OCI-LY7 (cell line): Measurements from ENCODE around the gene SKAP2. TPM values are rescaled to one million over a fixed set of nuclear protein-coding genes. Genes with fewer than 3 reads are reported as not detected.
A peak's percentile ranks its signal among the peaks of the same experiment; 100 is the strongest.

ENCODE experiments used
- BruUV-seq: library from RNA; stranded (reverse); fragments of 400-500 nt; replicated peaks from 2 replicates; lab custom pipeline; 2021; lab: Mats Ljungman, UMichigan
- CTCF ChIA-PET: fragments of 300-600 bp; sonication (Branson Sonifier 250); formaldehyde crosslinking; loops from one replicate; lab custom pipeline; 2022; ENCODE audit warnings: antibody characterized with exemption; ENCODE audit not compliant: unreplicated experiment; lab: Charles Lee
- POLR2A ChIA-PET: fragments of 300-600 bp; sonication (Branson Sonifier 250); formaldehyde crosslinking; loops from one replicate; lab custom pipeline; 2022; ENCODE audit warnings: antibody characterized with exemption; lab: Charles Lee
- DNase-seq: peaks from one replicate; pipeline ENCODE4 v3.0.0-alpha.2; 2015; ENCODE audit warnings: low spot score
- H2AFZ ChIP-seq: fragments of 200-600 bp; sonication (generic), shearing (Covaris generic); 2 replicates; pipeline ENCODE4 v1.6.1; 2014; ENCODE audit warnings: mild to moderate bottlenecking, antibody characterized with exemption, low read length, moderate library complexity
- H3K27ac ChIP-seq: fragments of 200-600 bp; sonication (generic); 2 replicates; pipeline ENCODE4 v1.5.1; 2014; ENCODE audit warnings: mixed run types, low read depth, mild to moderate bottlenecking, moderate library complexity, low read length, inconsistent platforms; ENCODE audit not compliant: poor library complexity, severe bottlenecking
- H3K36me3 ChIP-seq: fragments of 200-600 bp; sonication (generic); 2 replicates; pipeline ENCODE4 v1.6.1; 2014; ENCODE audit warnings: mild to moderate bottlenecking, antibody characterized with exemption, low read length, moderate library complexity, mixed read lengths; ENCODE audit not compliant: insufficient read depth
- H3K4me1 ChIP-seq: fragments of 200-600 bp; sonication (generic); 2 replicates; pipeline ENCODE4 v1.5.1; 2014; ENCODE audit warnings: mild to moderate bottlenecking, low read length; ENCODE audit not compliant: insufficient read depth, poor library complexity, severe bottlenecking
- H3K4me2 ChIP-seq: fragments of 200-600 bp; sonication (generic); 2 replicates; pipeline ENCODE4 v1.6.1; 2014; ENCODE audit warnings: mild to moderate bottlenecking, low read length
- H3K4me3 ChIP-seq: fragments of 200-600 bp; sonication (generic); 2 replicates; pipeline ENCODE4 v1.5.1; 2014; ENCODE audit warnings: mild to moderate bottlenecking, low read depth, low read length; ENCODE audit not compliant: poor library complexity, severe bottlenecking
- H3K79me2 ChIP-seq: fragments of 200-600 bp; sonication (generic); 2 replicates; pipeline ENCODE4 v1.6.1; 2016; ENCODE audit warnings: low read depth, mild to moderate bottlenecking, low read length, moderate library complexity, mixed read lengths; ENCODE audit not compliant: insufficient read depth
- H3K9me2 ChIP-seq: fragments of 200-600 bp; sonication (generic); 2 replicates; pipeline ENCODE4 v1.6.1; 2016; ENCODE audit warnings: mild to moderate bottlenecking, low read length, mixed read lengths; ENCODE audit not compliant: insufficient read depth
- H3K9me3 ChIP-seq: fragments of 200-600 bp; sonication (generic); 2 replicates; pipeline ENCODE4 v1.6.1; 2014; ENCODE audit warnings: mild to moderate bottlenecking, mixed run types, low read length, mixed read lengths
- H4K20me1 ChIP-seq: fragments of 200-600 bp; sonication (generic); 2 replicates; pipeline ENCODE4 v1.6.1; 2014; ENCODE audit warnings: mild to moderate bottlenecking, antibody characterized with exemption, low read length, moderate library complexity, mixed read lengths; ENCODE audit not compliant: insufficient read depth
- EZH2phosphoT487 ChIP-seq: fragments of 200-600 bp; sonication (generic); IDR thresholded peaks from 2 replicates; pipeline ENCODE4 v1.6.1; 2018; ENCODE audit warnings: low read depth, borderline replicate concordance, mild to moderate bottlenecking, mixed run types, antibody characterized with exemption, low read length, moderate library complexity, mixed read lengths
- intact Hi-C: fragments of 100-400 bp; cut with micrococcal nuclease; formaldehyde crosslinking; loops from one replicate; pipeline ENCODE4 v1.10.0; 2022; ENCODE audit not compliant: unreplicated experiment
- total RNA-seq, 2 experiments: library from RNA; depleted of rRNA in 1 of 2; stranded (reverse); fragments of >200 nt in 1 of 2; shearing (Covaris generic) in 1 of 2; gene quantifications; 2 replicates each; pipeline ENCODE4 v1.2.3, GENCODE V29; 2014 to 2022
- TF ChIP-seq, protein P1 (sequence below): fragments of 200-600 bp; sonication (generic); conservative IDR thresholded peaks from 2 replicates; pipeline ENCODE4 v1.5.1; 2014; ENCODE audit warnings: mild to moderate bottlenecking, antibody characterized with exemption, low read length, moderate library complexity, mixed read lengths

SKAP2 gene
- total RNA-seq, 2 experiments from 2014 or later: 15.5 to 54.8 TPM

DNA sequence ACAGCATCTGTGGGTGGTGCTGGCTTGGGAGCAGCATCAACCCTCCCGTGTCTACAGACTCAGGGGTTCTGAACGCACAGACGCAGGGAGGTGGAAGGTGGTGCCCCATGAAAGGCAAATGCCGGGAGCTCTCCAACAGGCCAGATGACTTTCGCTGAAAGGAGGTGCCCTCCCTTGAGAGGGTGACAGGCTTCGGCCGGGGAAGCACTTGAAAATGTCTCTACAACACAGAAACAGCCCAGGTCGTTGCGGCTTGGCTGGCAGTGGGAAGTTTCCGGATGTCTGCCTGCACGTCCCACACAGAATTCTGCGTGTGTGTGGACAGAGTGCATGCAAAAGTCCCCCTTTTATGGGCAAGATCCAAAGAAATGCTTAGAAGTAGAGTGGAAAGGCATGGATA lies 239.6 kb downstream of the SKAP2 start:
- no peaks in the 10 kb centered on the region for H3K4me1 ChIP-seq
- no peaks in the 10 kb centered on the region for H3K36me3 ChIP-seq
- H3K9me3 ChIP-seq: no peaks in the 10 kb centered on the region
- POLR2A ChIA-PET: no interaction called here
- H4K20me1 ChIP-seq: no peaks in the 10 kb centered on the region
- no peaks in the 10 kb centered on the region for H3K9me2 ChIP-seq
- no peaks in the 10 kb centered on the region for H3K79me2 ChIP-seq
- BruUV-seq: no TSS peak
- CTCF ChIA-PET: no interaction called here
- no peak overlapping the region for H3K27ac ChIP-seq
- intact Hi-C loops: no loop called here
- DNase-seq: no peak
- TF ChIP-seq, protein P1, sequence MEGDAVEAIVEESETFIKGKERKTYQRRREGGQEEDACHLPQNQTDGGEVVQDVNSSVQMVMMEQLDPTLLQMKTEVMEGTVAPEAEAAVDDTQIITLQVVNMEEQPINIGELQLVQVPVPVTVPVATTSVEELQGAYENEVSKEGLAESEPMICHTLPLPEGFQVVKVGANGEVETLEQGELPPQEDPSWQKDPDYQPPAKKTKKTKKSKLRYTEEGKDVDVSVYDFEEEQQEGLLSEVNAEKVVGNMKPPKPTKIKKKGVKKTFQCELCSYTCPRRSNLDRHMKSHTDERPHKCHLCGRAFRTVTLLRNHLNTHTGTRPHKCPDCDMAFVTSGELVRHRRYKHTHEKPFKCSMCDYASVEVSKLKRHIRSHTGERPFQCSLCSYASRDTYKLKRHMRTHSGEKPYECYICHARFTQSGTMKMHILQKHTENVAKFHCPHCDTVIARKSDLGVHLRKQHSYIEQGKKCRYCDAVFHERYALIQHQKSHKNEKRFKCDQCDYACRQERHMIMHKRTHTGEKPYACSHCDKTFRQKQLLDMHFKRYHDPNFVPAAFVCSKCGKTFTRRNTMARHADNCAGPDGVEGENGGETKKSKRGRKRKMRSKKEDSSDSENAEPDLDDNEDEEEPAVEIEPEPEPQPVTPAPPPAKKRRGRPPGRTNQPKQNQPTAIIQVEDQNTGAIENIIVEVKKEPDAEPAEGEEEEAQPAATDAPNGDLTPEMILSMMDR: no peak
- TF ChIP-seq EZH2phosphoT487: no peak
- no peak overlapping the region for H3K4me2 ChIP-seq
- no peak overlapping the region for H3K4me3 ChIP-seq
- H2AFZ ChIP-seq: no peak overlapping the region

DNA sequence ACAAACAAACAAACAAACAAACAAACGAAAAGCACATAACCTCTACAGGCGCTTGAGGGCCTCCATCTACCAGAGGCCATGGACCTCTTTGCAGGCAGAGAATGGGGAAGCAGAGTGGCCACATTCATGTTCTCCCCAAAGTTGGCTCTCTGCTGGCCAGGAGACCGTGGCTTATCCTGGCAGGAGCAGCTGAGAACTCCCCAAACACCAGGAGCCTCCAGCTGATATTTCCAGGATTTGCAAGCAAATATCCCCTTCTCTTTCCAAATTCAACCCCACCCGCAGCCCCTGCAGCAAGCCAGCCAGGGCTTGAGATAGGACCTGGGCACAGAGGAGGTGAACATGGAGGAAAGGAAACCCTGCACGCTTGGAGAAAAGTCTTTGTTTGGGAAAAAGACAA lies 240.0 kb downstream of the SKAP2 start:
- TF ChIP-seq EZH2phosphoT487: no peak
- TF ChIP-seq, protein P1: no peak
- no peaks in the 10 kb centered on the region for H3K9me3 ChIP-seq
- H3K79me2 ChIP-seq: no peaks in the 10 kb centered on the region
- POLR2A ChIA-PET: no interaction called here
- no peak overlapping the region for H3K4me3 ChIP-seq
- no peaks in the 10 kb centered on the region for H4K20me1 ChIP-seq
- no TSS peak for BruUV-seq
- H3K36me3 ChIP-seq: no peaks in the 10 kb centered on the region
- intact Hi-C loops: no loop called here
- CTCF ChIA-PET: no interaction called here
- no peak overlapping the region for H3K4me2 ChIP-seq
- no peaks in the 10 kb centered on the region for H3K9me2 ChIP-seq
- H3K27ac ChIP-seq: no peak overlapping the region
- H3K4me1 ChIP-seq: no peaks in the 10 kb centered on the region
- no peak for DNase-seq
- no peak overlapping the region for H2AFZ ChIP-seq

DNA sequence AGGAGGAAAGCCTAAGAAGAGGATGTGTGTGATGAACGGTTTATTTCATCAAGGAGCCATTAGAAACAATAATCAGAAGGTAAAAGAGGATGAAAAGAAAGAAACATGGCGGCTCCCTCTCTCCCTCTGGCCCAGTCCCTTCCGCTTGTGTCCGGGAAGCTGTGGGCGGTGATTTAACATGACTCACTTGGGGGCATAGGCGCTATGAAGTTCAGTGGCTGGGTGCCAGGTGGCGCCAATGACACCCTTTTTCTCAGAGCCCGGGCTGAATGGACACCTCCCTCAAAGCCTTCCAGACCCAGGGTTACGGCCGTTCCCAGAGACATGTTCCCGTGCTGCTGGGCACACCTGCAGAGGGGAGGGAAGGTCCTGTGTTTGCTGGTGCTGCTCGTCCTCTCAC lies 244.0 kb downstream of the SKAP2 start:
- no peaks in the 10 kb centered on the region for H3K36me3 ChIP-seq
- peak; percentile 3 for DNase-seq
- intact Hi-C loops: no loop called here
- H2AFZ ChIP-seq: no peak overlapping the region
- H3K4me2 ChIP-seq: no peak overlapping the region
- no peak overlapping the region for H3K27ac ChIP-seq
- H3K4me3 ChIP-seq: no peak overlapping the region
- H4K20me1 ChIP-seq: no peaks in the 10 kb centered on the region
- BruUV-seq: no TSS peak
- no peaks in the 10 kb centered on the region for H3K9me2 ChIP-seq
- TF ChIP-seq, protein P1: peak; percentile 54
- no peak for TF ChIP-seq EZH2phosphoT487
- H3K4me1 ChIP-seq: no peaks in the 10 kb centered on the region
- H3K79me2 ChIP-seq: no peaks in the 10 kb centered on the region
- no peaks in the 10 kb centered on the region for H3K9me3 ChIP-seq
- POLR2A ChIA-PET: no interaction called here
- CTCF ChIA-PET: no interaction called here
